Measurements from ENCODE around the gene CPNE4. TPM values are rescaled to one million over a fixed set of nuclear protein-coding genes. Genes with fewer than 3 reads are reported as not detected.
"Not testable (repeated sequence)": the region's sequence is repeated elsewhere in the genome, so short reads cannot be mapped to it uniquely, and the experiment has no call there.

CPNE4 gene
- total RNA-seq, 2 donors from 2014 or later = not detected

DNA sequence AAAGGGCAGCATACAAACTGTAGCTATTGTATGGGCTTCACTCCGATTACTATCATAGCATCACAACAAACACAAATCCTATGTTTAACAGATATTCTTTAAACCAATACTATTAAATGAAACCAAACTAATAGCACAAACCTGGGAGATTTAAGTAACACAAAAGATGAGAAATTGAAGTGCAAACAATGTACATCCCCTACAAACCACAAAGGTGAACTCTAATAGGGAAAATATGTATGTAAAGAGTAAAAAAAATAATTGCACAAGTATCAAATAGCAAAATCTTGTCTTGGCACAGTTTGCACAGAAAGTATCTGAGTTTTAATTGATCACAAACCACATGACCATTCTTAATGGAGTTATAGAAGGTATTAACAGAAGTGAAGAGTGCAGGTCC is 138.5 kb downstream of the CPNE4 start:
- TF ChIP-seq, protein P1, sequence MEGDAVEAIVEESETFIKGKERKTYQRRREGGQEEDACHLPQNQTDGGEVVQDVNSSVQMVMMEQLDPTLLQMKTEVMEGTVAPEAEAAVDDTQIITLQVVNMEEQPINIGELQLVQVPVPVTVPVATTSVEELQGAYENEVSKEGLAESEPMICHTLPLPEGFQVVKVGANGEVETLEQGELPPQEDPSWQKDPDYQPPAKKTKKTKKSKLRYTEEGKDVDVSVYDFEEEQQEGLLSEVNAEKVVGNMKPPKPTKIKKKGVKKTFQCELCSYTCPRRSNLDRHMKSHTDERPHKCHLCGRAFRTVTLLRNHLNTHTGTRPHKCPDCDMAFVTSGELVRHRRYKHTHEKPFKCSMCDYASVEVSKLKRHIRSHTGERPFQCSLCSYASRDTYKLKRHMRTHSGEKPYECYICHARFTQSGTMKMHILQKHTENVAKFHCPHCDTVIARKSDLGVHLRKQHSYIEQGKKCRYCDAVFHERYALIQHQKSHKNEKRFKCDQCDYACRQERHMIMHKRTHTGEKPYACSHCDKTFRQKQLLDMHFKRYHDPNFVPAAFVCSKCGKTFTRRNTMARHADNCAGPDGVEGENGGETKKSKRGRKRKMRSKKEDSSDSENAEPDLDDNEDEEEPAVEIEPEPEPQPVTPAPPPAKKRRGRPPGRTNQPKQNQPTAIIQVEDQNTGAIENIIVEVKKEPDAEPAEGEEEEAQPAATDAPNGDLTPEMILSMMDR (IDR thresholded peaks at IDR 0.05) = no peak
- TF ChIP-seq POLR2A (IDR thresholded peaks at IDR 0.05) = no peak
- DNase-seq (no peak), ATAC-seq (no peak)
- H3K27ac ChIP-seq = no peak overlapping the region
- no peaks in the 10 kb centered on the region for H3K9me3 ChIP-seq
- intact Hi-C loops (cut with DNase I) = no loop called here
- H3K36me3 ChIP-seq (replicated peaks in 1 of 2; ENCODE audit: insufficient read depth in 1 of 2, low read depth in 2 of 2) = no peaks in the 10 kb centered on the region
- H3K27me3 ChIP-seq = no peaks in the 10 kb centered on the region
- no peaks in the 10 kb centered on the region for H3K4me1 ChIP-seq
- H3K4me3 ChIP-seq = no peak overlapping the region
- 69 to 85% methylated on average over 1 of the region's 1 CpG for WGBS, 2 donors

GRCh38 chr3:131895766-131896165 is 139.0 kb downstream of the CPNE4 start:
- Histone ChIP-seq H3K9me3 (no peaks in the 10 kb centered on the region), H3K27me3 (no peaks in the 10 kb centered on the region), H3K4me3 (no peak overlapping the region), H3K4me1 (no peaks in the 10 kb centered on the region), H3K27ac (no peak overlapping the region), H3K36me3 (replicated peaks in 1 of 2; ENCODE audit: insufficient read depth in 1 of 2, low read depth in 2 of 2) (no peaks in the 10 kb centered on the region)
- 59 to 62% methylated on average over 3 of the region's 3 CpGs for WGBS, 2 donors
- no peak for ATAC-seq
- intact Hi-C loops (cut with DNase I) = no loop called here
- TF ChIP-seq POLR2A (IDR thresholded peaks at IDR 0.05) = no peak
- TF ChIP-seq, protein P1 (IDR thresholded peaks at IDR 0.05) = no peak
- DNase-seq = no peak

- H3K27me3 ChIP-seq = no peaks in the 10 kb centered on the region
- H3K27ac ChIP-seq = no peak overlapping the region
- intact Hi-C loops (cut with DNase I) = no loop called here
- no peaks in the 10 kb centered on the region for H3K36me3 ChIP-seq (replicated peaks in 1 of 2; ENCODE audit: insufficient read depth in 1 of 2, low read depth in 2 of 2)
- TF ChIP-seq, protein P1 (IDR thresholded peaks at IDR 0.05) = no peak
- no peak for TF ChIP-seq POLR2A (IDR thresholded peaks at IDR 0.05)
- no peaks in the 10 kb centered on the region for H3K4me1 ChIP-seq
- no peak overlapping the region for H3K4me3 ChIP-seq
- no peaks in the 10 kb centered on the region for H3K9me3 ChIP-seq
- ATAC-seq (no peak), DNase-seq (no peak)
Observed at GRCh38 chr3:131892331-131892730, 142.5 kb downstream of the CPNE4 start.

DNA sequence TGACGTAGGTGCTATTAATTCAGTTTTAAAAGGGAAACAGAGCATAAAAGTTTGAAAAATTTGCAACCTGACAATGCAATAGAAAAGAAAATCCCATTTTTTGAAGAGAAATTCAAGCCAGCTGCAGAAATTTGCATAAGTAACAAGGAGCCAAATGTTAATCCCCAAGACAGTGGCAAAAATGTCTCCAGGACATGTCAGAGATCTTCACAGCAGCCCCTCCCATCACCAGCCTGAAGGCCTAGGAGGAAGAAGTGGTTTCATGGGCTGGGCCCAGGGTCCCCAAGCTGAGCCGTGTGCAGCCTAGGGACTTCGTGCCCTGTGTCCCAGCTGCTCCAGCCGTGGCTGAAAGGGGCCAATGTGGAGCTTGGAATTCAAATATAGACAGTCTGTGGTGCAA is 148.9 kb downstream of the CPNE4 start:
- 46 to 50% methylated on average over 4 of the region's 4 CpGs for WGBS, 2 donors
- H3K9me3 ChIP-seq; DNase-seq; H3K36me3 ChIP-seq (replicated peaks in 1 of 2; ENCODE audit: insufficient read depth in 1 of 2, low read depth in 2 of 2); H3K27ac ChIP-seq; intact Hi-C loops (cut with DNase I); ATAC-seq; H3K4me1 ChIP-seq; H3K27me3 ChIP-seq; H3K4me3 ChIP-seq: not testable (repeated sequence)

GRCh38 chr3:131883711-131884407 is 151.0 kb downstream of the CPNE4 start:
- H3K4me1 ChIP-seq = no peaks in the 10 kb centered on the region
- H3K27me3 ChIP-seq = no peaks in the 10 kb centered on the region
- WGBS, 2 donors = 17 to 40% methylated on average over 2 of the region's 2 CpGs
- ATAC-seq = no peak
- intact Hi-C loops (cut with DNase I) = no loop called here
- H3K36me3 ChIP-seq (replicated peaks in 1 of 2; ENCODE audit: insufficient read depth in 1 of 2, low read depth in 2 of 2) = no peaks in the 10 kb centered on the region
- TF ChIP-seq POLR2A (IDR thresholded peaks at IDR 0.05) = no peak
- TF ChIP-seq, protein P1 (IDR thresholded peaks at IDR 0.05) = no peak
- H3K4me3 ChIP-seq = no peak overlapping the region
- no peak for DNase-seq
- no peak overlapping the region for H3K27ac ChIP-seq
- no peaks in the 10 kb centered on the region for H3K9me3 ChIP-seq

Data from body of pancreas (tissue), 4 donors.